Measurements from ENCODE around the gene MLANA. TPM values are rescaled to one million over a fixed set of nuclear protein-coding genes. Genes with fewer than 3 reads are reported as not detected.

The MLANA gene
- total and polyA plus RNA-seq, 7 donors = not detected

GRCh38 chr9:5895782-5896181 is 5.1 kb downstream of the MLANA start:
- no peak for DNase-seq
- Histone ChIP-seq H3K9me3 (no peaks in the 10 kb centered on the region), H3K4me1 (peaks cover 0 to 3% (median 0%) of the 10 kb centered on the region in 4 donors), H3K27me3 (no peaks in the 10 kb centered on the region), H3K27ac (no peak overlapping the region), H3K36me3 (peaks cover 0 to 27% (median 4%) of the 10 kb centered on the region in 4 donors), H3K4me3 (no peak overlapping the region)
- no peak for TF ChIP-seq EP300 (IDR thresholded peaks at IDR 0.05)
- no peak for TF ChIP-seq POLR2A (IDR thresholded peaks at IDR 0.05)
- no peak for TF ChIP-seq POLR2AphosphoS5 (IDR thresholded peaks at IDR 0.05)
- TF ChIP-seq, protein P1, sequence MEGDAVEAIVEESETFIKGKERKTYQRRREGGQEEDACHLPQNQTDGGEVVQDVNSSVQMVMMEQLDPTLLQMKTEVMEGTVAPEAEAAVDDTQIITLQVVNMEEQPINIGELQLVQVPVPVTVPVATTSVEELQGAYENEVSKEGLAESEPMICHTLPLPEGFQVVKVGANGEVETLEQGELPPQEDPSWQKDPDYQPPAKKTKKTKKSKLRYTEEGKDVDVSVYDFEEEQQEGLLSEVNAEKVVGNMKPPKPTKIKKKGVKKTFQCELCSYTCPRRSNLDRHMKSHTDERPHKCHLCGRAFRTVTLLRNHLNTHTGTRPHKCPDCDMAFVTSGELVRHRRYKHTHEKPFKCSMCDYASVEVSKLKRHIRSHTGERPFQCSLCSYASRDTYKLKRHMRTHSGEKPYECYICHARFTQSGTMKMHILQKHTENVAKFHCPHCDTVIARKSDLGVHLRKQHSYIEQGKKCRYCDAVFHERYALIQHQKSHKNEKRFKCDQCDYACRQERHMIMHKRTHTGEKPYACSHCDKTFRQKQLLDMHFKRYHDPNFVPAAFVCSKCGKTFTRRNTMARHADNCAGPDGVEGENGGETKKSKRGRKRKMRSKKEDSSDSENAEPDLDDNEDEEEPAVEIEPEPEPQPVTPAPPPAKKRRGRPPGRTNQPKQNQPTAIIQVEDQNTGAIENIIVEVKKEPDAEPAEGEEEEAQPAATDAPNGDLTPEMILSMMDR (IDR thresholded peaks at IDR 0.05) = no peak
- WGBS, 2 donors = 94% methylated on average over 6 of the region's 6 CpGs
- intact Hi-C loops (cut with DNase I) = no loop called here

DNA sequence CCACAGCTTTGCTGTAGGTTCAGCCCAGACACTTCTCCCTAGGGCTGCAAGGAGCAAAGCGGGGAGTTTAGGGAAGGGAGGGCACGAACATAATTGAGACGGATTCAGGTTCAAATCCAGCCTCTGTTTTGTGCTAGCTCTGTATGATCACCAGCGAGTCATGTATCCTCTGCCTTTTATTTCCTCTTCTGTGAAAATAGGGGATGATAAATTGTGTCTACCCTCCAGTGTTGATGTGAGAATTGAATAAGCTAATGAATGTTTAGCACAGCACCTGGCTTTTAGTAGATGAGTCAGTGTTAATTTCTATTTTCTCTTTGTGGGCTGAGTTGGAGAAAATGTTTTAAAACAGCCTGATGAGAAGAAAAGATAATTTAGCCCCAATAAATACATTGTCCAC is 6.2 kb downstream of the MLANA start:
- no peak overlapping the region for H3K27ac ChIP-seq
- 97% methylated on average over 4 of the region's 4 CpGs for WGBS, 2 donors
- no peak for DNase-seq
- TF ChIP-seq POLR2A (IDR thresholded peaks at IDR 0.05) = no peak
- no peak for TF ChIP-seq POLR2AphosphoS5 (IDR thresholded peaks at IDR 0.05)
- TF ChIP-seq EP300 (IDR thresholded peaks at IDR 0.05) = no peak
- TF ChIP-seq, protein P1 (IDR thresholded peaks at IDR 0.05) = no peak
- no peaks in the 10 kb centered on the region for H3K27me3 ChIP-seq
- H3K36me3 ChIP-seq = peaks cover 0 to 27% (median 4%) of the 10 kb centered on the region in 4 donors
- intact Hi-C loops (cut with DNase I) = no loop called here
- H3K4me1 ChIP-seq = peaks cover 0 to 3% (median 0%) of the 10 kb centered on the region in 4 donors
- no peak overlapping the region for H3K4me3 ChIP-seq
- no peaks in the 10 kb centered on the region for H3K9me3 ChIP-seq

DNA sequence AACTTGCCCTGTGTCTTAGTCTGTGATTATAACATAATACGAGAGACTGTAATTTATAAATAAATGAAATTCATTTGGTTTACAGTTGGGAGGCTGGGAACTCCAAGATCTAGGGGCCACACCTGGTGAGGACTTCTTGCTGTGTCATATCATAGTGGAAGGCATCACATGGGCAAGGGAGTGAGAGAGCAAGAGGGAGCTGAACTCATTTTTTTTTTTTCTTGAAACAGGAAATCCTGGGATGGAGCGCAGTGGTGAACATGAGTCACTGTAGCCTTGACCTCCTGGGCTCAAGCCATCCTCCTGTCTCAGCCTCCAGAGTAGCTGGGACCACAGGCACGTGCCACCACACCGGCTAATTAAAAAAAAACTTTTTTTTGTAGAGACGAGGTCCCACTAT is 7.2 kb downstream of the MLANA start:
- intact Hi-C loops (cut with DNase I) = no loop called here
- no peak for DNase-seq
- Histone ChIP-seq H3K27ac (no peak overlapping the region), H3K4me3 (no peak overlapping the region), H3K36me3 (peaks cover 0 to 27% (median 4%) of the 10 kb centered on the region in 4 donors), H3K4me1 (no peaks in the 10 kb centered on the region), H3K27me3 (no peaks in the 10 kb centered on the region), H3K9me3 (no peaks in the 10 kb centered on the region)
- TF ChIP-seq, protein P1 (IDR thresholded peaks at IDR 0.05) = no peak
- TF ChIP-seq EP300 (IDR thresholded peaks at IDR 0.05) = no peak
- TF ChIP-seq POLR2AphosphoS5 (IDR thresholded peaks at IDR 0.05) = no peak
- WGBS, 2 donors = 96 to 97% methylated on average over 5 of the region's 5 CpGs

DNA sequence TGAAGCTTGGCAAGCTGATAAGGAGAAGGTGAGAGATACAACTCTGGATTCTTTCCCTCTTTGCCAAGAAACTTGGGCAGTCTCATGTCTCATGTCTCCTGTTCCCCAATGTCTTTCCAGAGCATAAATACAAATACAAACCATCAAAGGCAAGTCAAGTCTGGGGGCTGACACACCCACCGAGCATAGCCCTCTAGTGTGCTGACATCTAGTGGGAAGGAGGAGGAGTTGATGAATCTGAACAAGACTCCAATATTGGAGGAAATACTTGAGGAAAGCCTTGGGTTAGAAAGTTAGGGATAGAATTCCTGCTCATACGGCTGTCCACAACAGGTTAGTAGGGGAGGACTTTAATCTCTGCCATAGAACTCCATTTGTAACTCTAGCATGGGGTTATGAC is 8.6 kb downstream of the MLANA start:
- Histone ChIP-seq H3K36me3 (peaks cover 0 to 40% (median 4%) of the 10 kb centered on the region in 4 donors), H3K4me1 (no peaks in the 10 kb centered on the region), H3K9me3 (no peaks in the 10 kb centered on the region), H3K27ac (no peak overlapping the region), H3K4me3 (no peak overlapping the region), H3K27me3 (no peaks in the 10 kb centered on the region)
- intact Hi-C loops (cut with DNase I) = no loop called here
- no peak for DNase-seq
- no peak for TF ChIP-seq POLR2AphosphoS5 (IDR thresholded peaks at IDR 0.05)
- TF ChIP-seq POLR2A (IDR thresholded peaks at IDR 0.05) = no peak
- TF ChIP-seq, protein P1 (IDR thresholded peaks at IDR 0.05) = no peak
- TF ChIP-seq EP300 (IDR thresholded peaks at IDR 0.05) = no peak
- 79 to 85% methylated on average over 2 of the region's 2 CpGs for WGBS, 2 donors

DNA sequence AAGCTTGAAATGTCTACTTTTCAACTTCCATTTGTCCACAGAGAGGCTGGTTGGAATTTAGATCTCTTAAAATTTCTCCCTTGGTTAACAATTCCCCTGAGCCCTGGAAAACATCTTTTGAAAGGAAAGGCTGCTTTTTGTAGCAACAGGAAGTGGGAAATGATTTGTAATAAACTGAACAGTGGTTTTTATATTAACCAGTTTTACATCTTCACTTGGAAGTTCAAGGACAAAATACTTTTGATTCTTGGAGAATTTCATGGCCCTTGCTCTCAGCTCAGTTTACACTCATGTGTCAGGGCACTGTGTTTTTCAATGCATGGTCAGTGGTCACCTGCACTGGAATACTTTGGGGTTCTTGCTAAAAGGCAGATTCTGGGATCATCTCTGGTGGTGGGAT is 9.9 kb downstream of the MLANA start:
- Histone ChIP-seq H3K36me3 (peaks cover 0 to 40% (median 4%) of the 10 kb centered on the region in 4 donors), H3K4me1 (no peaks in the 10 kb centered on the region), H3K27ac (no peak overlapping the region), H3K27me3 (no peaks in the 10 kb centered on the region), H3K4me3 (no peak overlapping the region), H3K9me3 (no peaks in the 10 kb centered on the region)
- intact Hi-C loops (cut with DNase I) = no loop called here
- TF ChIP-seq POLR2A (IDR thresholded peaks at IDR 0.05) (no peak), POLR2AphosphoS5 (IDR thresholded peaks at IDR 0.05) (no peak), EP300 (IDR thresholded peaks at IDR 0.05) (no peak)
- TF ChIP-seq, protein P1 (IDR thresholded peaks at IDR 0.05) = no peak
- no peak for DNase-seq

Measured in sigmoid colon (tissue), 7 donors.